UCSD-AML1 (cell line): ENCODE data around the gene ZNF575.

ENCODE experiments used
- DNase-seq: peaks from one replicate; lab custom pipeline; 2025; ENCODE audit not compliant: unreplicated experiment; lab: John Stamatoyannopoulos, UW

ZNF575 gene

GRCh38 chr19:43570174-43570791 is 37.3 kb downstream of the ZNF575 start:
- no peak for DNase-seq

- no peak for DNase-seq
Measured at GRCh38 chr19:43572171-43572588, 39.2 kb downstream of the ZNF575 start.

GRCh38 chr19:43574424-43575155 is 41.6 kb downstream of the ZNF575 start:
- no peak for DNase-seq

- DNase-seq = peak; percentile 98
Measured at GRCh38 chr19:43575156-43575950, 42.4 kb downstream of the ZNF575 start, which contains the start of the genes PINLYP and XRCC1. PINLYP (plus strand) TSS chr19:43575801; CDS start chr19:43577192, 1,391 bp downstream. XRCC1 (minus strand) TSS chr19:43575527; CDS start chr19:43575458, 69 bp downstream.

GRCh38 chr19:43575955-43576878 is 43.2 kb downstream of the ZNF575 start:
- no peak for DNase-seq

GRCh38 chr19:43578787-43579186 is 45.8 kb downstream of the ZNF575 start:
- no peak for DNase-seq

GRCh38 chr19:43581467-43581866 is 48.5 kb downstream of the ZNF575 start:
- DNase-seq = peak; percentile 15

GRCh38 chr19:43582495-43582894 is 49.5 kb downstream of the ZNF575 start:
- DNase-seq = no peak

GRCh38 chr19:43584484-43584883 is 51.5 kb downstream of the ZNF575 start:
- no peak for DNase-seq
